ENCODE results near the gene SETSIP.

SETSIP gene

GRCh38 chr1:92084651-92085050, 9.4 kb upstream of the SETSIP start:
- H3K9me3 ChIP-seq (ENCODE audit: control insufficient read depth, insufficient read depth, low read depth, low read length): no peaks in the 10 kb centered on the region
- TF ChIP-seq ZNF335 (tag by site-specific recombination; conservative IDR thresholded peaks at IDR 0.05) (no peak), ZNF549 (tag by site-specific recombination; IDR thresholded peaks at IDR 0.05) (no peak), ZNF664 (tag by site-specific recombination; IDR thresholded peaks at IDR 0.05) (no peak)
- H3K4me3 ChIP-seq (ENCODE audit: low read depth, low read length): no peak overlapping the region
- H3K4me1 ChIP-seq (ENCODE audit: control insufficient read depth, insufficient read depth, low read length): peaks cover 12% of the 10 kb centered on the region; the same call in 1 of the 2 replicates
- H3K36me3 ChIP-seq (ENCODE audit: control insufficient read depth in 2 of 2, insufficient read depth in 1 of 2, low read length in 2 of 2): no peaks in the 10 kb centered on the region
- H3K27ac ChIP-seq (ENCODE audit: extremely low read depth, low read depth, low read length): no peak overlapping the region
- ChIA-PET POLR2A (no interaction called here), CTCF (no interaction called here)

DNA sequence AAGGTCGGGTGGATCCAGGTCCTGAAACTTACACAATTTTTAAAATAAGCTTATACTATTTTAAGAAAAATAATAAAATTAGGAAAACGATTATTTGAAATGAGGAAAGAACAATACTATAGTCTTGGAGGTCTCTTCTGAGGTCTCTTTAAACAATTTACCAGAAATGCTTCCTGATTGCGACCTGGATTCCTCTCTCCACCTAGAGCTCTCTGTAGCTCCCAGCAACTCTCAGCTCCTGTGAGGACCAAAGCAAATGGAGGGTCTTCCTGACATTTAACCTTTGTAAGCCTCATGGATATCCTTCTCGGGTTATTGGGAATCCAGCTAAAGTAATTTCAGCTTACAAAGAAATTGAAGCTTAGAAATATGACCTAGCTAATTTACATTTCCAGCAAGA, 5.8 kb upstream of the SETSIP start:
- TF ChIP-seq ZNF560 (tag by site-specific recombination; IDR thresholded peaks at IDR 0.05; ENCODE audit: borderline replicate concordance) (no peak), ZNF335 (tag by site-specific recombination; conservative IDR thresholded peaks at IDR 0.05) (peak; percentile 13), ZNF16 (tag by site-specific recombination; IDR thresholded peaks at IDR 0.05; ENCODE audit: low read depth) (peak; percentile 93; the same call in 1 of the 2 replicates)
- POLR2A ChIA-PET: interaction anchor here (1.1 to 1.5 kb wide), 2 partner anchors 19 to 50 kb away, joined by 3 to 4 read pairs; no protein-coding TSS in a partner anchor
- CTCF ChIA-PET: interaction anchor here (0.6 to 0.7 kb wide), 3 partner anchors 9 to 211 kb away, joined by 3 to 6 read pairs (median 4); no protein-coding TSS in a partner anchor
- peak overlapping the region; percentile 59; the same call in 1 of the 2 replicates for H3K27ac ChIP-seq (ENCODE audit: extremely low read depth, low read depth, low read length)
- peak overlapping the region; percentile 88 for H3K4me3 ChIP-seq (ENCODE audit: low read depth, low read length)
- peaks cover 2% of the 10 kb centered on the region; the same call in 1 of the 2 replicates for H3K4me1 ChIP-seq (ENCODE audit: control insufficient read depth, insufficient read depth, low read length)
- H3K9me3 ChIP-seq (ENCODE audit: control insufficient read depth, insufficient read depth, low read depth, low read length): no peaks in the 10 kb centered on the region
- no peaks in the 10 kb centered on the region for H3K36me3 ChIP-seq (ENCODE audit: control insufficient read depth in 2 of 2, insufficient read depth in 1 of 2, low read length in 2 of 2)

- Histone ChIP-seq H3K9me3 (ENCODE audit: control insufficient read depth, insufficient read depth, low read depth, low read length) (no peaks in the 10 kb centered on the region), H3K36me3 (ENCODE audit: control insufficient read depth in 2 of 2, insufficient read depth in 1 of 2, low read length in 2 of 2) (no peaks in the 10 kb centered on the region), H3K4me3 (ENCODE audit: low read depth, low read length) (peak within 1 kb of the TSS; percentile 88), H3K27ac (ENCODE audit: extremely low read depth, low read depth, low read length) (peak within 1 kb of the TSS; percentile 59), H3K4me1 (ENCODE audit: control insufficient read depth, insufficient read depth, low read length) (peaks cover 2% of the 10 kb centered on the region; the same call in 1 of the 2 replicates)
- ChIA-PET CTCF (interaction anchor here (0.6 to 0.7 kb wide), 2 partner anchors 8 to 211 kb away, joined by 4 to 6 read pairs; no protein-coding TSS in a partner anchor), POLR2A (interaction anchor here (1.1 to 1.5 kb wide), 2 partner anchors 19 to 50 kb away, joined by 3 to 4 read pairs; no protein-coding TSS in a partner anchor)
- TF ChIP-seq ZNF2 (tag by site-specific recombination; IDR thresholded peaks at IDR 0.05) (peak; percentile 46; the same call in 1 of the 2 replicates), KLF9 (tag by site-specific recombination; IDR thresholded peaks at IDR 0.05; ENCODE audit: low read depth) (peak; percentile 91), ZNF624 (tag by site-specific recombination; IDR thresholded peaks at IDR 0.05) (no peak), OSR2 (tag by site-specific recombination; IDR thresholded peaks at IDR 0.05) (no peak), ZNF560 (tag by site-specific recombination; IDR thresholded peaks at IDR 0.05; ENCODE audit: borderline replicate concordance) (no peak), ZNF571 (tag by site-specific recombination; IDR thresholded peaks at IDR 0.05) (no peak), ZNF830 (tag by site-specific recombination; IDR thresholded peaks at IDR 0.05; ENCODE audit: low read depth) (no peak), ZNF48 (tag by site-specific recombination; IDR thresholded peaks at IDR 0.05) (no peak), KLF7 (tag by site-specific recombination; IDR thresholded peaks at IDR 0.05; ENCODE audit: borderline replicate concordance) (no peak), ZNF221 (tag by site-specific recombination; IDR thresholded peaks at IDR 0.05; ENCODE audit: borderline replicate concordance) (no peak), ZBTB11 (tag by site-specific recombination; conservative IDR thresholded peaks at IDR 0.05; ENCODE audit: low read depth) (peak; percentile 75), ZNF555 (tag by site-specific recombination; conservative IDR thresholded peaks at IDR 0.05) (no peak), ZNF239 (tag by site-specific recombination; IDR thresholded peaks at IDR 0.05) (no peak), ZNF324 (tag by site-specific recombination; IDR thresholded peaks at IDR 0.05) (0 out of 2 replicates have a peak, but pooled peaks have one; percentile 35), SETDB1 (IDR thresholded peaks at IDR 0.05; ENCODE audit: insufficient read length, low read length) (no peak)
- TF ChIP-seq, protein P1, sequence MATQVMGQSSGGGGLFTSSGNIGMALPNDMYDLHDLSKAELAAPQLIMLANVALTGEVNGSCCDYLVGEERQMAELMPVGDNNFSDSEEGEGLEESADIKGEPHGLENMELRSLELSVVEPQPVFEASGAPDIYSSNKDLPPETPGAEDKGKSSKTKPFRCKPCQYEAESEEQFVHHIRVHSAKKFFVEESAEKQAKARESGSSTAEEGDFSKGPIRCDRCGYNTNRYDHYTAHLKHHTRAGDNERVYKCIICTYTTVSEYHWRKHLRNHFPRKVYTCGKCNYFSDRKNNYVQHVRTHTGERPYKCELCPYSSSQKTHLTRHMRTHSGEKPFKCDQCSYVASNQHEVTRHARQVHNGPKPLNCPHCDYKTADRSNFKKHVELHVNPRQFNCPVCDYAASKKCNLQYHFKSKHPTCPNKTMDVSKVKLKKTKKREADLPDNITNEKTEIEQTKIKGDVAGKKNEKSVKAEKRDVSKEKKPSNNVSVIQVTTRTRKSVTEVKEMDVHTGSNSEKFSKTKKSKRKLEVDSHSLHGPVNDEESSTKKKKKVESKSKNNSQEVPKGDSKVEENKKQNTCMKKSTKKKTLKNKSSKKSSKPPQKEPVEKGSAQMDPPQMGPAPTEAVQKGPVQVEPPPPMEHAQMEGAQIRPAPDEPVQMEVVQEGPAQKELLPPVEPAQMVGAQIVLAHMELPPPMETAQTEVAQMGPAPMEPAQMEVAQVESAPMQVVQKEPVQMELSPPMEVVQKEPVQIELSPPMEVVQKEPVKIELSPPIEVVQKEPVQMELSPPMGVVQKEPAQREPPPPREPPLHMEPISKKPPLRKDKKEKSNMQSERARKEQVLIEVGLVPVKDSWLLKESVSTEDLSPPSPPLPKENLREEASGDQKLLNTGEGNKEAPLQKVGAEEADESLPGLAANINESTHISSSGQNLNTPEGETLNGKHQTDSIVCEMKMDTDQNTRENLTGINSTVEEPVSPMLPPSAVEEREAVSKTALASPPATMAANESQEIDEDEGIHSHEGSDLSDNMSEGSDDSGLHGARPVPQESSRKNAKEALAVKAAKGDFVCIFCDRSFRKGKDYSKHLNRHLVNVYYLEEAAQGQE (tag by site-specific recombination; IDR thresholded peaks at IDR 0.05): no peak
- TF ChIP-seq, protein P2, sequence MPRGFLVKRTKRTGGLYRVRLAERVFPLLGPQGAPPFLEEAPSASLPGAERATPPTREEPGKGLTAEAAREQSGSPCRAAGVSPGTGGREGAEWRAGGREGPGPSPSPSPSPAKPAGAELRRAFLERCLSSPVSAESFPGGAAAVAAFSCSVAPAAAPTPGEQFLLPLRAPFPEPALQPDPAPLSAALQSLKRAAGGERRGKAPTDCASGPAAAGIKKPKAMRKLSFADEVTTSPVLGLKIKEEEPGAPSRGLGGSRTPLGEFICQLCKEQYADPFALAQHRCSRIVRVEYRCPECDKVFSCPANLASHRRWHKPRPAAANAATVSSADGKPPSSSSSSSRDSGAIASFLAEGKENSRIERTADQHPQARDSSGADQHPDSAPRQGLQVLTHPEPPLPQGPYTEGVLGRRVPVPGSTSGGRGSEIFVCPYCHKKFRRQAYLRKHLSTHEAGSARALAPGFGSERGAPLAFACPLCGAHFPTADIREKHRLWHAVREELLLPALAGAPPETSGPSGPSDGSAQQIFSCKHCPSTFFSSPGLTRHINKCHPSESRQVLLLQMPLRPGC (tag by site-specific recombination; IDR thresholded peaks at IDR 0.05): 0 out of 2 replicates have a peak, but pooled peaks have one; percentile 18
These were observed 5.1 kb upstream of the SETSIP start, which contains the start of gene BTBD8 for GRCh38 chr1:92080128-92080985. BTBD8 (plus strand) TSS chr1:92080345; CDS start chr1:92080572, 227 bp downstream.
